Mucosa of stomach (tissue), 1 donor: ENCODE results near the gene NOS3.

Experiments
- H3K27me3 ChIP-seq: one replicate; pipeline ENCODE4 v1.7.0; 2013; ENCODE audit warnings: mild to moderate bottlenecking, low read length; ENCODE audit not compliant: control insufficient read depth, insufficient read depth
- H3K36me3 ChIP-seq: one replicate; pipeline ENCODE4 v1.7.0; 2013; ENCODE audit warnings: low read length; ENCODE audit not compliant: control insufficient read depth, insufficient read depth
- H3K4me1 ChIP-seq: one replicate; pipeline ENCODE4 v1.7.0; 2013; ENCODE audit warnings: mild to moderate bottlenecking, low read length; ENCODE audit not compliant: control insufficient read depth, insufficient read depth
- H3K4me3 ChIP-seq: one replicate; pipeline ENCODE4 v1.7.0; 2013; ENCODE audit warnings: low read length
- H3K9ac ChIP-seq: one replicate; pipeline ENCODE4 v1.7.0; 2013; ENCODE audit warnings: mild to moderate bottlenecking, low read length, moderate library complexity
- H3K9me3 ChIP-seq: one replicate; pipeline ENCODE4 v1.7.0; 2013; ENCODE audit warnings: mild to moderate bottlenecking, low read length, moderate library complexity; ENCODE audit not compliant: control insufficient read depth
- donor health status: Pancreatic carcinoma.

The NOS3 gene

GRCh38 chr7:150962553-150963399 lies 28.0 kb upstream of the NOS3 start:
- Histone ChIP-seq H3K27me3 (peaks cover 18% of the 10 kb centered on the region), H3K4me3 (no peak overlapping the region), H3K9ac (no peak overlapping the region), H3K4me1 (no peaks in the 10 kb centered on the region), H3K36me3 (no peaks in the 10 kb centered on the region), H3K9me3 (no peaks in the 10 kb centered on the region)

GRCh38 chr7:150963707-150964559 lies 26.9 kb upstream of the NOS3 start:
- H3K9me3 ChIP-seq: no peaks in the 10 kb centered on the region
- no peak overlapping the region for H3K9ac ChIP-seq
- no peaks in the 10 kb centered on the region for H3K4me1 ChIP-seq
- no peaks in the 10 kb centered on the region for H3K36me3 ChIP-seq
- H3K27me3 ChIP-seq: peaks cover 12% of the 10 kb centered on the region
- no peak overlapping the region for H3K4me3 ChIP-seq

GRCh38 chr7:150964593-150965111 lies 26.2 kb upstream of the NOS3 start:
- H3K9me3 ChIP-seq: no peaks in the 10 kb centered on the region
- no peaks in the 10 kb centered on the region for H3K36me3 ChIP-seq
- H3K4me1 ChIP-seq: no peaks in the 10 kb centered on the region
- H3K27me3 ChIP-seq: peaks cover 16% of the 10 kb centered on the region
- no peak overlapping the region for H3K9ac ChIP-seq
- H3K4me3 ChIP-seq: no peak overlapping the region

GRCh38 chr7:150965273-150965830 lies 25.5 kb upstream of the NOS3 start:
- peaks cover 16% of the 10 kb centered on the region for H3K27me3 ChIP-seq
- no peaks in the 10 kb centered on the region for H3K36me3 ChIP-seq
- no peak overlapping the region for H3K9ac ChIP-seq
- H3K9me3 ChIP-seq: no peaks in the 10 kb centered on the region
- no peaks in the 10 kb centered on the region for H3K4me1 ChIP-seq
- H3K4me3 ChIP-seq: no peak overlapping the region

- H3K4me1 ChIP-seq: no peaks in the 10 kb centered on the region
- H3K9me3 ChIP-seq: no peaks in the 10 kb centered on the region
- H3K9ac ChIP-seq: no peak overlapping the region
- peaks cover 16% of the 10 kb centered on the region for H3K27me3 ChIP-seq
- no peak overlapping the region for H3K4me3 ChIP-seq
- no peaks in the 10 kb centered on the region for H3K36me3 ChIP-seq
Measured at GRCh38 chr7:150966002-150966401, 24.8 kb upstream of the NOS3 start.

- peaks cover 16% of the 10 kb centered on the region for H3K27me3 ChIP-seq
- no peaks in the 10 kb centered on the region for H3K36me3 ChIP-seq
- H3K9ac ChIP-seq: no peak overlapping the region
- peaks cover 12% of the 10 kb centered on the region for H3K4me1 ChIP-seq
- H3K4me3 ChIP-seq: no peak overlapping the region
- H3K9me3 ChIP-seq: no peaks in the 10 kb centered on the region
Measured at GRCh38 chr7:150967349-150967748, 23.5 kb upstream of the NOS3 start.

GRCh38 chr7:150968056-150968733 lies 22.6 kb upstream of the NOS3 start:
- no peaks in the 10 kb centered on the region for H3K9me3 ChIP-seq
- no peaks in the 10 kb centered on the region for H3K36me3 ChIP-seq
- peaks cover 12% of the 10 kb centered on the region for H3K27me3 ChIP-seq
- peaks cover 16% of the 10 kb centered on the region for H3K4me1 ChIP-seq
- H3K4me3 ChIP-seq: no peak overlapping the region
- no peak overlapping the region for H3K9ac ChIP-seq

- H3K4me1 ChIP-seq: peaks cover 16% of the 10 kb centered on the region
Measured at GRCh38 chr7:150968734-150969372, 22.0 kb upstream of the NOS3 start.

GRCh38 chr7:150969475-150969874 lies 21.3 kb upstream of the NOS3 start:
- Histone ChIP-seq H3K9me3 (no peaks in the 10 kb centered on the region), H3K36me3 (no peaks in the 10 kb centered on the region), H3K27me3 (peaks cover 20% of the 10 kb centered on the region), H3K9ac (no peak overlapping the region), H3K4me3 (no peak overlapping the region), H3K4me1 (peaks cover 19% of the 10 kb centered on the region)

More at GRCh38 chr7:150968734-150969372, 22.0 kb upstream of the NOS3 start:
- Histone ChIP-seq H3K9me3 (no peaks in the 10 kb centered on the region), H3K9ac (no peak overlapping the region), H3K27me3 (peaks cover 15% of the 10 kb centered on the region), H3K4me3 (no peak overlapping the region), H3K36me3 (no peaks in the 10 kb centered on the region)

- no peaks in the 10 kb centered on the region for H3K9me3 ChIP-seq
- no peak overlapping the region for H3K9ac ChIP-seq
- peaks cover 26% of the 10 kb centered on the region for H3K4me1 ChIP-seq
- H3K27me3 ChIP-seq: peaks cover 27% of the 10 kb centered on the region
- H3K4me3 ChIP-seq: no peak overlapping the region
- no peaks in the 10 kb centered on the region for H3K36me3 ChIP-seq
Measured at GRCh38 chr7:150970424-150970823, 20.4 kb upstream of the NOS3 start.
